GM12878 (cell line): ENCODE data around the gene DALRD3. TPM values are rescaled to one million over a fixed set of nuclear protein-coding genes. Genes with fewer than 3 reads are reported as not detected.

Source experiments
- ATAC-seq: fragments of 200-7000 bp; cut with Tn5 transposase; 3 replicates; pipeline ENCODE4 v1.9.1; 2020; ENCODE audit warnings: mild to moderate bottlenecking, moderate library complexity
- BruUV-seq: library from RNA; stranded (reverse); fragments of 400-500 nt; replicated peaks from 2 replicates; lab custom pipeline; 2021; lab: Mats Ljungman, UMichigan
- CTCF ChIA-PET: fragments of 300-600 bp; sonication (Branson Sonifier 250); formaldehyde crosslinking; extraction: SDS; loops from one replicate; lab custom pipeline; 2021; ENCODE audit warnings: inconsistent platforms; lab: Yijun Ruan, JAX
- POLR2A ChIA-PET: fragments of 350-600 bp; formaldehyde crosslinking; extraction: SDS; loops from one replicate; lab custom pipeline; 2021; ENCODE audit warnings: inconsistent platforms; lab: Charles Lee
- RAD21 ChIA-PET: fragments of 300-600 bp; sonication (Branson Sonifier 250); formaldehyde crosslinking; loops from one replicate; lab custom pipeline; 2023; ENCODE audit warnings: antibody characterized with exemption; ENCODE audit not compliant: unreplicated experiment; lab: Charles Lee
- SMC1A ChIA-PET: fragments of 300-600 bp; sonication (Branson Sonifier 250); formaldehyde crosslinking; loops from one replicate; lab custom pipeline; 2023; ENCODE audit not compliant: unreplicated experiment, uncharacterized antibody; lab: Charles Lee
- DNase-seq: peaks from one replicate; pipeline ENCODE4 v3.0.0-alpha.2; 2011; ENCODE audit warnings: low read depth, low spot score
- FAIRE-seq: peaks from 3 replicates; lab custom pipeline; 2011; peaks lifted over from hg19 to GRCh38; lab: Jason Lieb, UNC
- H2AFZ ChIP-seq: 2 replicates; pipeline ENCODE4 v1.6.0; 2011; ENCODE audit warnings: low read depth, low read length, control low read depth; ENCODE audit not compliant: control insufficient read depth
- H3K27ac ChIP-seq: 2 replicates; pipeline ENCODE4 v1.5.1; 2011; ENCODE audit warnings: control low read depth; ENCODE audit not compliant: control insufficient read depth, insufficient read depth
- H3K27me3 ChIP-seq, 2 experiments: replicated peaks in 1 of 2; 2 replicates each; pipeline versions ENCODE4 v1.6.0 to v1.6.1; 2011; ENCODE audit warnings: low read length in 1 of 2; ENCODE audit not compliant: control insufficient read depth in 2 of 2, insufficient read depth in 2 of 2
- H3K36me3 ChIP-seq, 2 experiments: 2 replicates each; pipeline ENCODE4 v1.5.1; 2011; ENCODE audit warnings: low read length in 1 of 2; ENCODE audit not compliant: control insufficient read depth in 2 of 2, insufficient read depth in 2 of 2
- H3K4me1 ChIP-seq: 2 replicates; pipeline ENCODE4 v1.6.1; 2011; ENCODE audit warnings: mild to moderate bottlenecking, low read length, moderate library complexity, mixed read lengths; ENCODE audit not compliant: control insufficient read depth, insufficient read depth
- H3K4me2 ChIP-seq: 2 replicates; pipeline ENCODE4 v1.6.0; 2011; ENCODE audit warnings: control low read depth; ENCODE audit not compliant: control insufficient read depth, insufficient read depth
- H3K4me3 ChIP-seq: fragments of 200-600 bp; sonication (generic); 2 replicates; pipeline ENCODE4 v1.5.1; 2016
- H3K79me2 ChIP-seq: 2 replicates; pipeline ENCODE4 v1.6.0; 2011; ENCODE audit warnings: low read length; ENCODE audit not compliant: control insufficient read depth, insufficient read depth
- H3K9ac ChIP-seq: 2 replicates; pipeline ENCODE4 v1.8.0; 2011; ENCODE audit warnings: low read length, control low read depth, mixed read lengths; ENCODE audit not compliant: control insufficient read depth, insufficient read depth
- H3K9me3 ChIP-seq: replicated peaks from 3 replicates; pipeline ENCODE4 v1.5.1; 2011; ENCODE audit warnings: mild to moderate bottlenecking, low read length; ENCODE audit not compliant: control insufficient read depth, insufficient read depth
- H4K20me1 ChIP-seq: 2 replicates; pipeline ENCODE4 v1.6.0; 2011; ENCODE audit not compliant: control insufficient read depth, insufficient read depth
- BHLHE40 ChIP-seq, 2 experiments: fragments of 450-650 bp in 1 of 2; IDR thresholded peaks; 2 replicates each; pipeline ENCODE4 v1.6.1; 2011 to 2017; ENCODE audit warnings: low read depth in 2 of 2, borderline replicate concordance in 1 of 2, improper control_type of control experiment in 1 of 2, low read length in 1 of 2, mild to moderate bottlenecking in 1 of 2
- BRCA1 ChIP-seq: IDR thresholded peaks from 2 replicates; pipeline ENCODE4 v1.6.1; 2011; ENCODE audit warnings: low read depth, low read length, improper control_type of control experiment
- EZH2 ChIP-seq: IDR thresholded peaks from 2 replicates; pipeline ENCODE4 v1.6.1; 2012; ENCODE audit warnings: low read depth, mild to moderate bottlenecking, control low read depth, inconsistent platforms, low read length, borderline replicate concordance; ENCODE audit not compliant: control insufficient read depth
- HDAC2 ChIP-seq: fragments of 200-600 bp; sonication (generic); IDR thresholded peaks from 2 replicates; pipeline ENCODE4 v1.6.1; 2017
- IKZF1 ChIP-seq: fragments of 450-650 bp; conservative IDR thresholded peaks from 2 replicates; pipeline ENCODE4 v1.6.1; 2017; ENCODE audit warnings: antibody characterized with exemption, mild to moderate bottlenecking
- MTA2 ChIP-seq: fragments of 450-650 bp; IDR thresholded peaks from 2 replicates; pipeline ENCODE4 v1.6.1; 2016; ENCODE audit warnings: low read depth, mild to moderate bottlenecking, moderate library complexity
- NR2F1 ChIP-seq: fragments of 450-650 bp; conservative IDR thresholded peaks from 2 replicates; pipeline ENCODE4 v1.6.1; 2017; ENCODE audit warnings: mild to moderate bottlenecking
- POU2F2 ChIP-seq: IDR thresholded peaks from 3 replicates; pipeline ENCODE4 v1.6.1; 2011; ENCODE audit warnings: low read depth, mild to moderate bottlenecking, low read length, borderline replicate concordance
- SKIL ChIP-seq: fragments of 450-650 bp; IDR thresholded peaks from 2 replicates; pipeline ENCODE4 v1.6.1; 2017; ENCODE audit warnings: mild to moderate bottlenecking, low read depth, inconsistent platforms; ENCODE audit not compliant: poor library complexity, severe bottlenecking
- TCF3 ChIP-seq: IDR thresholded peaks from 2 replicates; pipeline ENCODE4 v1.6.1; 2012; ENCODE audit warnings: low read depth, mild to moderate bottlenecking, low read length, borderline replicate concordance; ENCODE audit not compliant: insufficient read depth
- WGBS: methylation state at CpG from one replicate; pipeline ENCODE4 v1.1.6; 2016; ENCODE audit warnings: low lambda C conversion rate; ENCODE audit not compliant: insufficient replicate concordance, insufficient coverage; ENCODE audit errors: missing lambda C conversion rate; 5-methylcytosine and 5-hydroxymethylcytosine counted together
- in situ Hi-C: fragments of 300-500 bp; cut with MboI; formaldehyde crosslinking; loops from 9 replicates; pipeline ENCODE4 v1.14.3; 2018; ENCODE audit warnings: mixed read lengths
- intact Hi-C: fragments of 100-400 bp; cut with micrococcal nuclease; formaldehyde crosslinking; loops from one replicate; pipeline ENCODE4 v1.14.2; 2022; ENCODE audit not compliant: unreplicated experiment
- polyA plus RNA-seq, 11 experiments: library from polyadenylated mRNA; depleted of rRNA in 4 of 11; unstranded in 6 of 11; stranded (reverse) in 5 of 11; fragments of >200 nt; fragmentation: Nextera tagmentation in 4 of 11; fragmentation: Illumina TruSeq in 1 of 11; extraction: Ambion mirVana in 4 of 11; extraction: Trizol in 1 of 11; gene quantifications; 1 replicate in 1 of 11; 2 replicates in 10 of 11; pipeline versions ENCODE4 v1.2.1 to v1.2.3, GENCODE V29; 2011 to 2016; ENCODE audit warnings: inconsistent platforms in 2 of 11, missing spikeins in 2 of 11, low read depth in 1 of 11
- total RNA-seq, 4 experiments: library from RNA; depleted of rRNA in 3 of 4; stranded (reverse); fragments of >200 nt in 3 of 4; fragmentation: Illumina TruSeq in 1 of 4; extraction: Trizol in 1 of 4; gene quantifications; 2 replicates each; pipeline versions ENCODE4 v1.2.1 to v1.2.3, GENCODE V29; 2013 to 2021
- TF ChIP-seq, protein P1 (sequence below): fragments of 450-650 bp; IDR thresholded peaks from 2 replicates; pipeline ENCODE4 v1.6.1; 2017; ENCODE audit warnings: borderline replicate concordance
- TF ChIP-seq, protein P2 (sequence below): fragments of 450-650 bp; IDR thresholded peaks from 2 replicates; pipeline ENCODE4 v1.6.1; 2014; ENCODE audit warnings: mild to moderate bottlenecking
- TF ChIP-seq, protein P3 (sequence below): IDR thresholded peaks from 2 replicates; pipeline ENCODE4 v1.6.1; 2012; ENCODE audit warnings: low read length, inconsistent platforms

The DALRD3 gene
- total and polyA plus RNA-seq, 10 of the 15 experiments (the other 5 are each of a cell fraction or from before 2014, with no cell fraction given): 10.1 to 28.2 (median 21.6) TPM

- H3K27ac ChIP-seq: peak overlapping the region; percentile 79
- 2% methylated on average over 21 of the region's 21 CpGs for WGBS
- peak; percentile 3 for ATAC-seq
- CTCF ChIA-PET: interaction anchor here (0.5 to 5.8 kb wide), 21 partner anchors 7 to 539 kb away, joined by 3 to 123 read pairs (median 9); partner anchors contain the start of genes DALRD3, IMPDH2, NDUFAF3 and QRICH1
- peak overlapping the region; percentile 93 for H3K4me3 ChIP-seq
- peak overlapping the region; percentile 96 for H2AFZ ChIP-seq
- peaks cover 2 to 3% of the 10 kb centered on the region in 2 experiments; a peak in 3 of 4 replicates for H3K36me3 ChIP-seq
- in situ Hi-C loops: no loop called here
- SMC1A ChIA-PET: interaction anchor here (0.6 to 6.1 kb wide), 11 partner anchors 19 to 460 kb away, joined by 3 to 57 read pairs (median 5); partner anchors contain the start of genes IMPDH2, NDUFAF3, QRICH1 and USP19
- H3K4me2 ChIP-seq: peak overlapping the region; percentile 74
- H3K9ac ChIP-seq: peak overlapping the region; percentile 87
- RAD21 ChIA-PET: interaction anchor here (0.6 to 3.8 kb wide), 15 partner anchors 14 to 460 kb away, joined by 3 to 44 read pairs (median 4); partner anchors contain the start of genes IMPDH2, QRICH1 and WDR6
- peaks cover 19% of the 10 kb centered on the region for H3K4me1 ChIP-seq
- no peak for DNase-seq
- H3K9me3 ChIP-seq: no peaks in the 10 kb centered on the region
- POLR2A ChIA-PET: interaction anchor here (0.6 to 6.6 kb wide), 12 partner anchors 19 to 379 kb away, joined by 3 to 67 read pairs (median 4); partner anchors contain the start of genes IMPDH2, NDUFAF3, QRICH1 and USP19
- BruUV-seq: TSS peak; percentile 81
- no peaks in the 10 kb centered on the region for H4K20me1 ChIP-seq
- intact Hi-C loops: loop anchor here (2.0 to 5.0 kb wide), 2 partner anchors 26 to 103 kb away; partner anchors contain the start of gene QRICH1
- peaks cover 28% of the 10 kb centered on the region for H3K79me2 ChIP-seq
- FAIRE-seq: no peak
- H3K27me3 ChIP-seq: no peaks in the 10 kb centered on the region
- TF ChIP-seq POU2F2 (no peak), EZH2 (no peak), NR2F1 (no peak), HDAC2 (no peak), BHLHE40 (IDR thresholded peaks at IDR 0.05; ENCODE audit: borderline replicate concordance in 1 of 2, low read depth in 2 of 2, low read length in 1 of 2) (0 out of 4 replicates have a peak, but pooled peaks of 1 of the 2 experiments have one; percentile 11), TCF3 (no peak), BRCA1 (no peak), MTA2 (0 out of 2 replicates have a peak, but pooled peaks have one; percentile 43), SKIL (no peak), IKZF1 (no peak)
- TF ChIP-seq, protein P1, sequence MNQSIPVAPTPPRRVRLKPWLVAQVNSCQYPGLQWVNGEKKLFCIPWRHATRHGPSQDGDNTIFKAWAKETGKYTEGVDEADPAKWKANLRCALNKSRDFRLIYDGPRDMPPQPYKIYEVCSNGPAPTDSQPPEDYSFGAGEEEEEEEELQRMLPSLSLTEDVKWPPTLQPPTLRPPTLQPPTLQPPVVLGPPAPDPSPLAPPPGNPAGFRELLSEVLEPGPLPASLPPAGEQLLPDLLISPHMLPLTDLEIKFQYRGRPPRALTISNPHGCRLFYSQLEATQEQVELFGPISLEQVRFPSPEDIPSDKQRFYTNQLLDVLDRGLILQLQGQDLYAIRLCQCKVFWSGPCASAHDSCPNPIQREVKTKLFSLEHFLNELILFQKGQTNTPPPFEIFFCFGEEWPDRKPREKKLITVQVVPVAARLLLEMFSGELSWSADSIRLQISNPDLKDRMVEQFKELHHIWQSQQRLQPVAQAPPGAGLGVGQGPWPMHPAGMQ: no peak
- TF ChIP-seq, protein P2, sequence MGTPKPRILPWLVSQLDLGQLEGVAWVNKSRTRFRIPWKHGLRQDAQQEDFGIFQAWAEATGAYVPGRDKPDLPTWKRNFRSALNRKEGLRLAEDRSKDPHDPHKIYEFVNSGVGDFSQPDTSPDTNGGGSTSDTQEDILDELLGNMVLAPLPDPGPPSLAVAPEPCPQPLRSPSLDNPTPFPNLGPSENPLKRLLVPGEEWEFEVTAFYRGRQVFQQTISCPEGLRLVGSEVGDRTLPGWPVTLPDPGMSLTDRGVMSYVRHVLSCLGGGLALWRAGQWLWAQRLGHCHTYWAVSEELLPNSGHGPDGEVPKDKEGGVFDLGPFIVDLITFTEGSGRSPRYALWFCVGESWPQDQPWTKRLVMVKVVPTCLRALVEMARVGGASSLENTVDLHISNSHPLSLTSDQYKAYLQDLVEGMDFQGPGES: no peak
- TF ChIP-seq, protein P3, sequence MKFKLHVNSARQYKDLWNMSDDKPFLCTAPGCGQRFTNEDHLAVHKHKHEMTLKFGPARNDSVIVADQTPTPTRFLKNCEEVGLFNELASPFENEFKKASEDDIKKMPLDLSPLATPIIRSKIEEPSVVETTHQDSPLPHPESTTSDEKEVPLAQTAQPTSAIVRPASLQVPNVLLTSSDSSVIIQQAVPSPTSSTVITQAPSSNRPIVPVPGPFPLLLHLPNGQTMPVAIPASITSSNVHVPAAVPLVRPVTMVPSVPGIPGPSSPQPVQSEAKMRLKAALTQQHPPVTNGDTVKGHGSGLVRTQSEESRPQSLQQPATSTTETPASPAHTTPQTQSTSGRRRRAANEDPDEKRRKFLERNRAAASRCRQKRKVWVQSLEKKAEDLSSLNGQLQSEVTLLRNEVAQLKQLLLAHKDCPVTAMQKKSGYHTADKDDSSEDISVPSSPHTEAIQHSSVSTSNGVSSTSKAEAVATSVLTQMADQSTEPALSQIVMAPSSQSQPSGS: no peak
These were observed 29.1 kb downstream of the DALRD3 start for GRCh38 chr3:48989126-48989795.
